Transverse colon (tissue), 4 donors: Measurements from ENCODE around the gene GPR119. TPM values are rescaled to one million over a fixed set of nuclear protein-coding genes. Genes with fewer than 3 reads are reported as not detected.
"Not testable (repeated sequence)": the region's sequence is repeated elsewhere in the genome, so short reads cannot be mapped to it uniquely, and the experiment has no call there.

Experiments
- DNase-seq: peaks from one replicate; pipeline ENCODE4 v3.0.0-alpha.2; 2019
- H3K27ac ChIP-seq, 4 donors: fragments of 200-600 bp; sonication (generic); 2 replicates each; pipeline ENCODE4 v1.5.1; 2016 to 2018; ENCODE audit warnings: inconsistent platforms in 4 of 4
- H3K27me3 ChIP-seq: fragments of 200-600 bp; sonication (generic); 2 replicates; pipeline ENCODE4 v1.5.1; 2017; ENCODE audit warnings: inconsistent platforms
- H3K36me3 ChIP-seq, 4 donors: fragments of 200-600 bp; sonication (generic); 2 replicates each; pipeline ENCODE4 v1.5.1; 2017 to 2019; ENCODE audit warnings: inconsistent platforms in 4 of 4
- H3K4me1 ChIP-seq, 4 donors: fragments of 200-600 bp; sonication (generic); 2 replicates each; pipeline ENCODE4 v1.5.1; 2017 to 2020; ENCODE audit warnings: inconsistent platforms in 4 of 4
- H3K4me3 ChIP-seq, 4 donors: fragments of 200-600 bp; sonication (generic); 1 replicate in 1 of 4; 2 replicates in 3 of 4; pipeline versions ENCODE4 v1.5.1 to v1.6.1; 2017 to 2019; ENCODE audit warnings: inconsistent platforms in 4 of 4
- H3K9me3 ChIP-seq, 2 donors: fragments of 200-600 bp; sonication (generic); 2 replicates each; pipeline ENCODE4 v1.5.1; 2017 to 2019; ENCODE audit warnings: inconsistent platforms in 2 of 2
- CTCF ChIP-seq, 5 experiments: fragments of 200-600 bp in 3 of 5; fragments of 450-650 bp in 2 of 5; sonication (generic) in 3 of 5; IDR thresholded peaks; 1 replicate in 2 of 5; 2 replicates in 3 of 5; pipeline ENCODE4 v1.5.1; 2016 to 2017; ENCODE audit warnings: antibody characterized with exemption in 5 of 5, inconsistent platforms in 3 of 5, mild to moderate bottlenecking in 2 of 5, moderate library complexity in 1 of 5
- EP300 ChIP-seq: sonication (generic); formaldehyde crosslinking; IDR thresholded peaks from one replicate; pipeline ENCODE4 v1.6.1; 2017; ENCODE audit warnings: antibody characterized with exemption, low read depth
- POLR2A ChIP-seq: fragments of 450-650 bp; IDR thresholded peaks from one replicate; pipeline ENCODE4 v1.6.1; 2016; ENCODE audit warnings: antibody characterized with exemption, mild to moderate bottlenecking, moderate library complexity
- POLR2AphosphoS5 ChIP-seq, 3 donors: sonication (generic); formaldehyde crosslinking; IDR thresholded peaks; one replicate each; pipeline ENCODE4 v1.6.1; 2016; ENCODE audit warnings: antibody characterized with exemption in 3 of 3
- WGBS, 2 donors: methylation state at CpG; one replicate each; pipeline ENCODE4 v1.1.5; 2018; ENCODE audit warnings: low coverage in 1 of 2; 5-methylcytosine and 5-hydroxymethylcytosine counted together
- in situ Hi-C, 4 donors: fragments of 200-750 bp; cut with MboI; loops; one replicate each; pipeline versions ENCODE4 v1.15.0 to v1.15.1; 2017; ENCODE audit warnings: low sequenced_read_pairs in 3 of 4, low pct_ligation_motif_present in 1 of 4, low pct_unique_long_range_greater_than_20kb in 1 of 4
- intact Hi-C: fragments of 100-400 bp; cut with DNase I; formaldehyde crosslinking; loops from one replicate; pipeline ENCODE4 v1.15.1; 2023; ENCODE audit warnings: low total_unique reads
- total RNA-seq, 4 donors: library from RNA; depleted of rRNA; stranded (reverse); fragments of >200 nt; gene quantifications; one replicate each; pipeline ENCODE4 v1.1.0, GENCODE V29; 2016

Gene GPR119
- total RNA-seq = not detected

GRCh38 chrX:130385520-130385919 is at the start of gene GPR119:
GPR119 (minus strand) TSS chrX:130385674; CDS start chrX:130385447, 227 bp downstream.
- H3K4me3 ChIP-seq = no peak within 1 kb of the TSS
- DNase-seq = no peak
- in situ Hi-C loops = loop anchor here in 2 of 4 donors (25.0 kb wide), 1 partner anchor 527 kb away; the partner anchor contains the start of gene ENOX2 (in 2 of the 2)
- H3K27me3 ChIP-seq = no peaks in the 10 kb centered on the region
- 82% methylated on average over 4 of the region's 4 CpGs; no CpG with 5 or more reads in 1 of the 2 donors for WGBS, 2 donors
- H3K36me3 ChIP-seq = no peaks in the 10 kb centered on the region
- no peak within 1 kb of the TSS for H3K27ac ChIP-seq
- H3K4me1 ChIP-seq = no peaks in the 10 kb centered on the region
- intact Hi-C loops = no loop called here
- TF ChIP-seq EP300 (no peak), CTCF (IDR thresholded peaks at IDR 0.05) (no peak), POLR2A (no peak), POLR2AphosphoS5 (IDR thresholded peaks at IDR 0.05) (no peak)
- no peaks in the 10 kb centered on the region for H3K9me3 ChIP-seq

- in situ Hi-C loops = not testable (repeated sequence)
- 80 to 87% methylated on average over 2 to 5 of the region's 5 CpGs for WGBS, 2 donors
These were observed 43.8 kb upstream of the GPR119 start for GRCh38 chrX:130429236-130429635.

GRCh38 chrX:130426531-130426930 is 41.1 kb upstream of the GPR119 start:
- Histone ChIP-seq H3K27me3 (no peaks in the 10 kb centered on the region), H3K9me3 (no peaks in the 10 kb centered on the region), H3K36me3 (no peaks in the 10 kb centered on the region), H3K4me1 (no peaks in the 10 kb centered on the region), H3K4me3 (no peak overlapping the region), H3K27ac (no peak overlapping the region)
- in situ Hi-C loops (no loop called here), intact Hi-C loops (no loop called here)
- TF ChIP-seq CTCF (IDR thresholded peaks at IDR 0.05) = no peak
- no peak for TF ChIP-seq POLR2AphosphoS5 (IDR thresholded peaks at IDR 0.05)
- TF ChIP-seq EP300 = no peak
- no peak for TF ChIP-seq POLR2A
- 91% methylated on average over 6 of the region's 6 CpGs; no CpG with 5 or more reads in 1 of the 2 donors for WGBS, 2 donors
- no peak for DNase-seq

More at GRCh38 chrX:130429236-130429635, 43.8 kb upstream of the GPR119 start:
- intact Hi-C loops, H3K27ac ChIP-seq, H3K27me3 ChIP-seq, H3K9me3 ChIP-seq, H3K36me3 ChIP-seq, DNase-seq, H3K4me1 ChIP-seq, H3K4me3 ChIP-seq: not testable (repeated sequence)

GRCh38 chrX:130419263-130419662 is 33.8 kb upstream of the GPR119 start:
- Histone ChIP-seq H3K4me3 (no peak overlapping the region), H3K9me3 (no peaks in the 10 kb centered on the region), H3K4me1 (no peaks in the 10 kb centered on the region), H3K27me3 (no peaks in the 10 kb centered on the region), H3K27ac (no peak overlapping the region), H3K36me3 (no peaks in the 10 kb centered on the region)
- TF ChIP-seq POLR2A (no peak), CTCF (IDR thresholded peaks at IDR 0.05) (no peak), POLR2AphosphoS5 (IDR thresholded peaks at IDR 0.05) (no peak), EP300 (no peak)
- DNase-seq = no peak
- intact Hi-C loops = no loop called here
- in situ Hi-C loops = no loop called here
- WGBS, 2 donors = 93% methylated on average over 2 of the region's 2 CpGs; no CpG with 5 or more reads in 1 of the 2 donors

GRCh38 chrX:130418740-130419139 is 33.3 kb upstream of the GPR119 start:
- TF ChIP-seq EP300 (no peak), POLR2AphosphoS5 (IDR thresholded peaks at IDR 0.05) (no peak), POLR2A (no peak), CTCF (IDR thresholded peaks at IDR 0.05) (no peak)
- Histone ChIP-seq H3K9me3 (no peaks in the 10 kb centered on the region), H3K27ac (no peak overlapping the region), H3K4me1 (no peaks in the 10 kb centered on the region), H3K4me3 (no peak overlapping the region), H3K27me3 (no peaks in the 10 kb centered on the region), H3K36me3 (no peaks in the 10 kb centered on the region)
- DNase-seq = no peak
- in situ Hi-C loops (no loop called here), intact Hi-C loops (no loop called here)
- WGBS, 2 donors = 60 to 82% methylated on average over 1 to 4 of the region's 4 CpGs
